Cortex of kidney (tissue), 1 donor: ENCODE data around the gene CRYZL1.
A peak's percentile ranks its signal among the peaks of the same experiment; 100 is the strongest.
"Not testable (repeated sequence)": the region's sequence is repeated elsewhere in the genome, so short reads cannot be mapped to it uniquely, and the experiment has no call there.

ENCODE experiments used
- DNase-seq: peaks from one replicate; lab custom pipeline; 2025; lab: John Stamatoyannopoulos, UW

CRYZL1 gene

GRCh38 chr21:33626151-33626550 is 15.4 kb downstream of the CRYZL1 start:
- DNase-seq: not testable (repeated sequence)

GRCh38 chr21:33622253-33622652 is 19.3 kb downstream of the CRYZL1 start:
- DNase-seq: no peak

- DNase-seq: no peak
Observed at GRCh38 chr21:33619726-33620125, 21.8 kb downstream of the CRYZL1 start.

- DNase-seq: no peak
Observed at GRCh38 chr21:33618407-33618806, 23.1 kb downstream of the CRYZL1 start.

GRCh38 chr21:33617565-33617964 is 24.0 kb downstream of the CRYZL1 start:
- not testable (repeated sequence) for DNase-seq

- no peak for DNase-seq
Observed at GRCh38 chr21:33611006-33611744, 30.4 kb downstream of the CRYZL1 start.

GRCh38 chr21:33608559-33608958 is 33.0 kb downstream of the CRYZL1 start:
- DNase-seq: no peak

GRCh38 chr21:33598051-33598450 is 43.5 kb downstream of the CRYZL1 start:
- DNase-seq: no peak

GRCh38 chr21:33588485-33589335 is 52.8 kb downstream of the CRYZL1 start, which contains the start of gene DONSON:
DONSON (minus strand) TSS chr21:33588684; CDS start chr21:33588641, 43 bp downstream.
- DNase-seq: peak; percentile 62

- no peak for DNase-seq
Observed at GRCh38 chr21:33587792-33588484, 53.6 kb downstream of the CRYZL1 start.

- DNase-seq: no peak
Observed at GRCh38 chr21:33586927-33587326, 54.6 kb downstream of the CRYZL1 start.

- no peak for DNase-seq
Observed at GRCh38 chr21:33584455-33584854, 57.1 kb downstream of the CRYZL1 start.

GRCh38 chr21:33578959-33579542 is 62.5 kb downstream of the CRYZL1 start:
- no peak for DNase-seq

- no peak for DNase-seq
Observed at GRCh38 chr21:33578214-33578613, 63.3 kb downstream of the CRYZL1 start.

- DNase-seq: not testable (repeated sequence)
Observed at GRCh38 chr21:33576741-33577141, 64.8 kb downstream of the CRYZL1 start.

- no peak for DNase-seq
Observed at GRCh38 chr21:33572350-33572749, 69.2 kb downstream of the CRYZL1 start.

GRCh38 chr21:33569991-33570390 is 71.5 kb downstream of the CRYZL1 start:
- DNase-seq: no peak

- no peak for DNase-seq
Observed at GRCh38 chr21:33568448-33568847, 73.1 kb downstream of the CRYZL1 start.

- DNase-seq: no peak
Observed at GRCh38 chr21:33567914-33568313, 73.6 kb downstream of the CRYZL1 start.

GRCh38 chr21:33566514-33566913 is 75.0 kb downstream of the CRYZL1 start:
- DNase-seq: no peak

GRCh38 chr21:33562389-33562788 is 79.2 kb downstream of the CRYZL1 start:
- no peak for DNase-seq

GRCh38 chr21:33561373-33561772 is 80.2 kb downstream of the CRYZL1 start:
- no peak for DNase-seq
